IPS-20b (cell line): ENCODE results near the gene MYO5B.

Experiments used
- H3K27ac ChIP-seq: one replicate; pipeline ENCODE4 v1.5.1; 2013; ENCODE audit warnings: low read length
- H3K27me3 ChIP-seq: 2 replicates; pipeline ENCODE4 v1.6.1; 2013; ENCODE audit warnings: mild to moderate bottlenecking, low read length, inconsistent platforms; ENCODE audit not compliant: insufficient read depth
- H3K36me3 ChIP-seq: 2 replicates; pipeline ENCODE4 v1.6.1; 2013; ENCODE audit warnings: low read depth, mild to moderate bottlenecking, inconsistent platforms, low read length, moderate library complexity; ENCODE audit not compliant: insufficient read depth
- H3K4me1 ChIP-seq: 2 replicates; pipeline ENCODE4 v1.6.1; 2013; ENCODE audit warnings: mild to moderate bottlenecking, control low read depth, inconsistent platforms, low read length, moderate library complexity; ENCODE audit not compliant: insufficient read depth
- H3K4me3 ChIP-seq: 2 replicates; pipeline ENCODE4 v1.5.1; 2013; ENCODE audit warnings: mild to moderate bottlenecking, low read length, inconsistent platforms
- H3K9ac ChIP-seq: 2 replicates; pipeline ENCODE4 v1.6.1; 2013; ENCODE audit warnings: low read depth, mild to moderate bottlenecking, inconsistent platforms, low read length, moderate library complexity
- H3K9me3 ChIP-seq: 2 replicates; pipeline ENCODE4 v1.6.1; 2013; ENCODE audit warnings: mild to moderate bottlenecking, low read depth, low read length, inconsistent platforms; ENCODE audit not compliant: insufficient read depth

The MYO5B gene

DNA sequence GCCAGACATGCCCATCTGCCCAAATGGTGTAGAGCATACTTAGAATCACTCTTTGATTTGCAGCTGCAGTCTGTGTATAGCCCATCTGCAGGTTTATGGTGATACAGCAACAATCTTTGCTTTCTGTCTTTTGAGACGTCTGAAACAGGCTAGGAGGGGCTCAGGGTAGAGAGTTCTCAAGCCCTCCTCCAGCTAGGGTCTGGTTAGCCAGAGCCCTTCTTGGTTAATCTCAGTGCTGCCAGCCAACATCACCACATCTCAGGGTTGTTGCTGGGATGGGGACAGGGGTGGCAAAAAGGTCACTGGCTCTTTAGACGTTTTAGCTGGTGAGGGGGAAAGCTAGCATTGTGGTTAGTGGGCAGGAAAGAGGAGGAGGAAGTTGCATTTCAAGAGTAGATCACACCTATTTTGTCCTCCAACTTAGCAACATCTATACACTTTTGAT lies 245.0 kb downstream of the MYO5B start:
- no peak overlapping the region for H3K9ac ChIP-seq
- H3K4me3 ChIP-seq = no peak overlapping the region
- H3K36me3 ChIP-seq = no peaks in the 10 kb centered on the region
- H3K4me1 ChIP-seq = no peaks in the 10 kb centered on the region
- H3K27me3 ChIP-seq = no peaks in the 10 kb centered on the region
- no peak overlapping the region for H3K27ac ChIP-seq
- no peaks in the 10 kb centered on the region for H3K9me3 ChIP-seq

DNA sequence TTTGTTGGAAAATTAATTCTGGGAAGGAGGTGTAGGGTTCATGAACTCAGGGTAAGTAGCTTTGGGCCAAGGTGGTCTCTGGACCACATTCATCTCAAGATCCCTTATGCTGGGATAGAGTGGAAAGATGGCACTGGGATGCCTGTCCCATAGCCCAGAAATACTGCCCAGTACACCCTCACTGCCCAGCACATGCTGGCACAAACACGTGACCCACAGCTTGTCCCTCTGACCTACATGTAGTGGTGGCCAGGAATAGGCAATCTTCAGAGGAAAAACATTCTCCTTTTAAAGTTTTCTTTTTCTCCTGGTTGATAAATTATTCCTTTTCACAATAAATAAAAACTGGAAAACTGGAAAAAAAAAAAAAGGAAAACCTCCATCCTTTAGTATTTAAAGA lies 246.0 kb downstream of the MYO5B start:
- no peak overlapping the region for H3K9ac ChIP-seq
- H3K9me3 ChIP-seq = no peaks in the 10 kb centered on the region
- H3K36me3 ChIP-seq = no peaks in the 10 kb centered on the region
- H3K27me3 ChIP-seq = no peaks in the 10 kb centered on the region
- H3K27ac ChIP-seq = no peak overlapping the region
- no peaks in the 10 kb centered on the region for H3K4me1 ChIP-seq
- H3K4me3 ChIP-seq = no peak overlapping the region

DNA sequence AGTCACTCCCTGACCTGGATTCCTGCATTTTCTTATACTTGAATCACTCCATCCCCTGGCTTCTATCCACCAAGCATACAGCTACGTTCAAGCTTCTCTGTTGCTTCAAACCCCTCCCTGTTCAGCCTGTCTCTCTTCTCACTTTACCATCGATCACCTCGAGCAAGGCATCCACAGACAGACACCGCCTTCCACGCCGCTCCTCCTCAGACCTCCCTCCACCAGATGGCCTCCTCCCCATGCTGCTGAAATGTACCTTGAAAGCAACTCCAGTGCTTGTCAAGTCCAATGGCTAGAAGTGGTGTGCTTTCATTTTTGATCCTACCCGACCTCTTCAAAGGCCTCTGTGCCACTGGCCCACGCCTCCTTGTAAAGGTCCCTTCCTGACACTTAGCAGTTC lies 250.3 kb downstream of the MYO5B start:
- H3K27ac ChIP-seq = no peak overlapping the region
- no peak overlapping the region for H3K9ac ChIP-seq
- no peaks in the 10 kb centered on the region for H3K27me3 ChIP-seq
- no peaks in the 10 kb centered on the region for H3K36me3 ChIP-seq
- H3K4me3 ChIP-seq = no peak overlapping the region
- no peaks in the 10 kb centered on the region for H3K9me3 ChIP-seq
- no peaks in the 10 kb centered on the region for H3K4me1 ChIP-seq

DNA sequence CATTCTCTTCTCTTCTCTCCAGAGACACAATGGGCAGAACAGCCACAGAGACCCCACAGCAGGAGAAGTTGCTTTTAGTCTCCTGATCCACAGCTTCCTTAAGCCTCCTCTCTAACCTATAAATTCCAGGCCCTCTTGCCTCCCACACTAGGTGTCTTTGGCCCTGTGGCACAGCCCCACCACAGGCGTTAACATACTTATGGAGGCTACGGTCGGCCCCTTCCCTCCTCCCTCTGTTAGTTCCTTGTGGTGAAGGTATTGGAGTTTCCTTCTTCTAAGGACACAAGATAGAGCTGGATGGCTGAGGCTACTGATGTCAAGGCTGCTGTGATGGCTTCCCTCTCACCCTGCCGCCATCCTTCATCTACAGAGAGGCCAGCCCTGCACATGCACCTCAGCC lies 258.1 kb downstream of the MYO5B start:
- H3K27me3 ChIP-seq = no peaks in the 10 kb centered on the region
- no peaks in the 10 kb centered on the region for H3K9me3 ChIP-seq
- no peaks in the 10 kb centered on the region for H3K4me1 ChIP-seq
- H3K36me3 ChIP-seq = no peaks in the 10 kb centered on the region
- no peak overlapping the region for H3K4me3 ChIP-seq
- H3K27ac ChIP-seq = no peak overlapping the region
- no peak overlapping the region for H3K9ac ChIP-seq

- H3K9me3 ChIP-seq = no peaks in the 10 kb centered on the region
- H3K27ac ChIP-seq = no peak overlapping the region
- H3K4me3 ChIP-seq = no peak overlapping the region
- no peaks in the 10 kb centered on the region for H3K27me3 ChIP-seq
- H3K4me1 ChIP-seq = no peaks in the 10 kb centered on the region
- H3K9ac ChIP-seq = no peak overlapping the region
- H3K36me3 ChIP-seq = no peaks in the 10 kb centered on the region
Measured at GRCh38 chr18:49935215-49935614, 259.7 kb downstream of the MYO5B start.

DNA sequence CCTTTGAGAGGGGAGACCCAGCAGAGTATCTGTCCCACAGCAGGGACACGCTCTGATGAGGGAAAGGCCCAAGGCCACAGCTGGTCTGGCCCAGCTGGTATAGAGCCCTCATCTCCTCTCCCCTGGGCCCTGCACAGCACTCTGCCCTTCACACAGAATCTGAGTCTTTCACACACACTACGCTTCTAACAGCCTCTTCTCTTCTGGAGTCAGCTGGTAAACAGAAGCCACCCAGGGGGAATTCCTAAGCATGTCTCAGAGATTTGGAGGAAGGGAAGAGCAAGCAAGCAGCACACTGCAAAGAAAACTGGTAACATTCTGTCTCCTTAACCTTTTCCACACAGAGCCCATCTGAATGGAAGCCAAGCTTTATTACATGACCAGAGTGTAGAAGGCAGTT lies 260.5 kb downstream of the MYO5B start:
- H3K4me3 ChIP-seq = no peak overlapping the region
- H3K27ac ChIP-seq = no peak overlapping the region
- no peaks in the 10 kb centered on the region for H3K9me3 ChIP-seq
- H3K4me1 ChIP-seq = no peaks in the 10 kb centered on the region
- no peaks in the 10 kb centered on the region for H3K27me3 ChIP-seq
- no peak overlapping the region for H3K9ac ChIP-seq
- no peaks in the 10 kb centered on the region for H3K36me3 ChIP-seq

GRCh38 chr18:49933530-49934128 lies 261.3 kb downstream of the MYO5B start:
- H3K9ac ChIP-seq = no peak overlapping the region
- no peaks in the 10 kb centered on the region for H3K4me1 ChIP-seq
- H3K27me3 ChIP-seq = no peaks in the 10 kb centered on the region
- H3K36me3 ChIP-seq = no peaks in the 10 kb centered on the region
- H3K9me3 ChIP-seq = no peaks in the 10 kb centered on the region
- H3K27ac ChIP-seq = no peak overlapping the region
- no peak overlapping the region for H3K4me3 ChIP-seq

DNA sequence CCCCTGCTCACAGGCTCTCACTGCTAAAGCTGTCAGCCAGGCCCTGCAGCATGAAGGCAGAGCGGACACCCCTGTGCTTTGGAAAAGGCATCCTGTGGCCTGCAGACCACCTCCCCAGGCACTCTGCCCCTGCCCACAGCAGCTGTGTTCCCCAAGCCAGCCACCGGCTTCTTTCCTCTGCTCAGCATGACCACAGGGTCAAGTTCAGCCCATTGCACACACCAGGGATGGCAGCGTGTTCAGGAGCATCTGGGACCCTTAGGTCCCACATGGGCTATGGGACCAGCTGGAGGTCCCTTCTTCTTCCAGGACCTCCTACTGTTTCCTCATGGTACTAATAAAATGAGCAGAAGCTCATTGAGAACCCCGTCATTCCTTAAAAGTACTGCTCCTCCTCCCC lies 263.2 kb downstream of the MYO5B start:
- H3K9me3 ChIP-seq = no peaks in the 10 kb centered on the region
- H3K4me1 ChIP-seq = no peaks in the 10 kb centered on the region

GRCh38 chr18:49931179-49931578 lies 263.8 kb downstream of the MYO5B start:
- no peaks in the 10 kb centered on the region for H3K4me1 ChIP-seq
- H3K27me3 ChIP-seq = no peaks in the 10 kb centered on the region
- H3K9me3 ChIP-seq = no peaks in the 10 kb centered on the region
- no peak overlapping the region for H3K4me3 ChIP-seq
- H3K36me3 ChIP-seq = no peaks in the 10 kb centered on the region
- no peak overlapping the region for H3K9ac ChIP-seq
- H3K27ac ChIP-seq = no peak overlapping the region

More for the DNA sequence above, 263.2 kb downstream of the MYO5B start:
- Histone ChIP-seq H3K9ac (no peak overlapping the region), H3K27me3 (no peaks in the 10 kb centered on the region), H3K4me3 (no peak overlapping the region), H3K36me3 (no peaks in the 10 kb centered on the region), H3K27ac (no peak overlapping the region)

DNA sequence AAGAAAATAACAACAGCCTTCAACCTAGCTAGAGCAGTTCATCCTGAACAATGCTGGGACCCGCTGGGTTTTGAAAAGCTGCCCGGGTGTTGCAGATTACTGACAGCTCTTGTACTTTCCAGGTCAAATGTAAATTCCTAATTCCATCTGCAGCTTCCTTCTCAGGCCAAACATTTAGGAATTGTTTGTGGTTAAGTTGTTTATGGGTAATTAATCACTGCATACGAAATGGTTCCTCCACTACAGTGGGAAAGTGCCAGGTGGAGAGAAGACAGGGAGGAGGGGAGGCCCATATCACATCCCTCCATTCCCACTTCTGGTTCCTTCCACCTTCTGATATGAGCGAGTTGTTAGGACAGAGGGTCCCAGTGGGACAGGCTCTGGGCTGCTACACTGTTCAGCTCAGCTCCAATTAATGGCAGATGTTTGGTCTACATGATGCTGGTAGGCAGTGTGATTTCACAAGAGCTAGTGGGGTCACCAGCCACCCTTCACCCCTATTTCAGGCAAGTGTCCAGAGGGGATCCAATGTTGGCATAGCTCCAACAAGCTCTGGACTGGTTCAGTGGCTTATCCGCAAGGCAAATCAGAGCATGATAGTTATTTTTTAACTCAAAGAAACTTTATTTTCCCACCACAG lies 268.7 kb downstream of the MYO5B start:
- Histone ChIP-seq H3K36me3 (no peaks in the 10 kb centered on the region), H3K27me3 (no peaks in the 10 kb centered on the region), H3K4me1 (no peaks in the 10 kb centered on the region), H3K27ac (no peak overlapping the region), H3K4me3 (no peak overlapping the region), H3K9me3 (peaks cover 7% of the 10 kb centered on the region; the same call in 1 of the 2 replicates), H3K9ac (no peak overlapping the region)

DNA sequence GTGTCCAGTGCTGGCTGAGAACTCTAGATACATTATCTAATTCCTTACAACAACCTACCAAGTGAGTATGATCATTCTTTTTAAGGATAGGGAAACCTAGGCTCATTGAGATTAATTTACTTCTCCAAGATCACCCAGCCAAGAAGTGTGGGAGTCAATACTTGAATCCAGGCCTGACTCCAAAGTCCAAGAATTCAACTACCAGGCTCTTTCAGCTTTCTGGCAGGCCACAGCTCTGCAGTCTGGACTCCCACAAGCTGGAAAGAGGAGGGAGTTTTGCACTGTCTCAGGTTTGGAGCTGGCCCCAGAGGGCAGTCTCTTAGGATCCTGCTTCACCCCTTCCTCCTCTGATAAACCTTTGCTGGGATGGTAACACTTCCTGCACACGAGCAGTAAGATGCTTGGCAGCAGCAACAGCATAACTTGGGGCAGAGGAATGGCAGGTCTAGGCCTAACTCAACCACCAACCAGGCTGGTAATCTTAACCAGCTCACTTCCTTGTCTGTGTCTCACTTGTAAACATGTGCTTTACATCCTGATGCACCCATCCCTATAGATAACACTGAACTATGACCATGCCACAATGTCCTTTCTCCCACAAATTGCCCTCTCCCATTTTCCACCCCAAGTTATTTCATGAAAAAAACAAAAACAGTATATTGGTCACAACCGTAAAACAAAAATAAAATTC lies 270.5 kb downstream of the MYO5B start:
- Histone ChIP-seq H3K4me3 (no peak overlapping the region), H3K36me3 (no peaks in the 10 kb centered on the region), H3K27ac (no peak overlapping the region), H3K9ac (no peak overlapping the region), H3K4me1 (no peaks in the 10 kb centered on the region), H3K9me3 (peaks cover 7% of the 10 kb centered on the region; the same call in 1 of the 2 replicates), H3K27me3 (no peaks in the 10 kb centered on the region)

GRCh38 chr18:49922228-49922627 lies 272.7 kb downstream of the MYO5B start:
- Histone ChIP-seq H3K9me3 (peaks cover 7% of the 10 kb centered on the region; the same call in 1 of the 2 replicates), H3K27me3 (no peaks in the 10 kb centered on the region), H3K4me1 (no peaks in the 10 kb centered on the region), H3K9ac (no peak overlapping the region), H3K36me3 (no peaks in the 10 kb centered on the region), H3K4me3 (no peak overlapping the region), H3K27ac (no peak overlapping the region)
